Caki2 (cell line): ENCODE measurements around the gene ADGRB2. TPM values are rescaled to one million over a fixed set of nuclear protein-coding genes. Genes with fewer than 3 reads are reported as not detected.
A peak's percentile ranks its signal among the peaks of the same experiment; 100 is the strongest.

Experiments
- DNase-seq: peaks from one replicate; pipeline ENCODE4 v3.0.0-alpha.2; 2015; ENCODE audit warnings: low read depth
- in situ Hi-C: cut with HindIII; loops from 2 replicates; pipeline ENCODE4 v1.10.0; 2016; ENCODE audit warnings: low sequenced_read_pairs, low pct_unique_long_range_greater_than_20kb, mixed read lengths
- total RNA-seq: library from RNA; depleted of rRNA; stranded (reverse); fragments of >200 nt; shearing (Covaris generic); gene quantifications from 2 replicates; pipeline ENCODE4 v1.2.3, GENCODE V29; 2014; ENCODE audit warnings: low replicate concordance

ADGRB2 gene
- total RNA-seq, 1 experiment from 2014 or later = 13.7 TPM

GRCh38 chr1:31757989-31758388 is 6.2 kb downstream of the ADGRB2 start:
- in situ Hi-C loops = no loop called here
- DNase-seq = no peak

GRCh38 chr1:31757204-31757679 is 6.9 kb downstream of the ADGRB2 start:
- DNase-seq = no peak
- in situ Hi-C loops = no loop called here

- in situ Hi-C loops = no loop called here
- no peak for DNase-seq
Measured at GRCh38 chr1:31756578-31756977, 7.6 kb downstream of the ADGRB2 start.

GRCh38 chr1:31755850-31756492 is 8.2 kb downstream of the ADGRB2 start:
- no peak for DNase-seq
- in situ Hi-C loops = no loop called here

GRCh38 chr1:31755197-31755611 is 8.9 kb downstream of the ADGRB2 start:
- no peak for DNase-seq
- in situ Hi-C loops = no loop called here

GRCh38 chr1:31754397-31754796 is 9.7 kb downstream of the ADGRB2 start:
- in situ Hi-C loops = no loop called here
- DNase-seq = no peak

GRCh38 chr1:31753707-31754349 is 10.3 kb downstream of the ADGRB2 start:
- in situ Hi-C loops = no loop called here

GRCh38 chr1:31752952-31753475 is 11.1 kb downstream of the ADGRB2 start:
- no peak for DNase-seq
- in situ Hi-C loops = no loop called here

More at GRCh38 chr1:31753707-31754349, 10.3 kb downstream of the ADGRB2 start:
- DNase-seq = no peak

GRCh38 chr1:31752258-31752657 is 11.9 kb downstream of the ADGRB2 start:
- in situ Hi-C loops = no loop called here
- no peak for DNase-seq

- DNase-seq = no peak
- in situ Hi-C loops = no loop called here
Measured at GRCh38 chr1:31751822-31752241, 12.3 kb downstream of the ADGRB2 start.

GRCh38 chr1:31750858-31751510 is 13.2 kb downstream of the ADGRB2 start:
- in situ Hi-C loops = no loop called here
- DNase-seq = no peak

GRCh38 chr1:31749785-31750735 is 14.1 kb downstream of the ADGRB2 start:
- in situ Hi-C loops = no loop called here
- DNase-seq = no peak

- no peak for DNase-seq
- in situ Hi-C loops = no loop called here
Measured at GRCh38 chr1:31748365-31748764, 15.8 kb downstream of the ADGRB2 start.

- in situ Hi-C loops = no loop called here
- no peak for DNase-seq
Measured at GRCh38 chr1:31747304-31747703, 16.8 kb downstream of the ADGRB2 start.

- no peak for DNase-seq
- in situ Hi-C loops = no loop called here
Measured at GRCh38 chr1:31746687-31747086, 17.5 kb downstream of the ADGRB2 start.

- in situ Hi-C loops = no loop called here
Measured at GRCh38 chr1:31745946-31746670, 18.0 kb downstream of the ADGRB2 start.

GRCh38 chr1:31745096-31745945 is 18.8 kb downstream of the ADGRB2 start:
- in situ Hi-C loops = no loop called here
- DNase-seq = peak; percentile 46

More at GRCh38 chr1:31745946-31746670, 18.0 kb downstream of the ADGRB2 start:
- no peak for DNase-seq
